Measurements from ENCODE around the gene GALNT17.
"Not testable (repeated sequence)": the region's sequence is repeated elsewhere in the genome, so short reads cannot be mapped to it uniquely, and the experiment has no call there.

Gene GALNT17

DNA sequence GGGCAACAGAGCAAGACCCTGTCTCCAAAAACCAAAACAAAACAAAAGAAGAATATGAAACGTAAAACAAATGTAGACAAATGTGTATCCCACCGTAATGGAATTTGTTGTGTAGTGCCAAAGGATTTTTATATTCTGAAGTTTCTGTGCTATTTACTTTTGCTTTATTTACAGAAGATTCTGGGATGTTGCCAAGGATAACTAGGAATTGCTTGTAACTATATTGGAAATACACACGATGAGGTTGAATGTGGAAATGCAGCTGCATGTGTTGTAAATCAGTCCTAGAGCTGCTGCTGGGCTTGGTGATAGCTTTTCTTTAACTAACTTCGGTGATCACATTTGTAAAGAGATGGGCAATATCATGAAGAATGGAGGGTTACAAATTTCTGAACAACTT is 39.5 kb downstream of the GALNT17 start:
- no peak for DNase-seq

DNA sequence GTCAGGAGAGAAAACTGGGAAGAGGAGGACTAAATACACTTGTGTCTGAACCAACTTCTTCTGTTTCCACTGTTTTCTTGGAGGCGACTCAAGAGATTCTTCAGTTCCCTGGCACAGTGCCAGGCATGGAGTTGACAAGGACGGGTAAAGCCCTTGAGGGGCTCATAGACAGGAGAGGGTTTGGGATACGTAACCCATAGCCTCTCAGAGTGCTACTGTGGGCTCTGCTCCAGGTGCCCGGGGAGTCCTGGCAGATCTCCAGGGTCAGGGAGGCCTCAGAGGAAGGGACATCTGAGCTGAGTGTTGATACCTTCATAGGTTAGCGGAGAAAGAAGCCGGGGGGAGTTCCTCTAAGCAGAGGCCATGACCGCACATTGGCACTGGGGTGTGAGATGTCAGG is 42.0 kb downstream of the GALNT17 start:
- DNase-seq, result no peak

DNA sequence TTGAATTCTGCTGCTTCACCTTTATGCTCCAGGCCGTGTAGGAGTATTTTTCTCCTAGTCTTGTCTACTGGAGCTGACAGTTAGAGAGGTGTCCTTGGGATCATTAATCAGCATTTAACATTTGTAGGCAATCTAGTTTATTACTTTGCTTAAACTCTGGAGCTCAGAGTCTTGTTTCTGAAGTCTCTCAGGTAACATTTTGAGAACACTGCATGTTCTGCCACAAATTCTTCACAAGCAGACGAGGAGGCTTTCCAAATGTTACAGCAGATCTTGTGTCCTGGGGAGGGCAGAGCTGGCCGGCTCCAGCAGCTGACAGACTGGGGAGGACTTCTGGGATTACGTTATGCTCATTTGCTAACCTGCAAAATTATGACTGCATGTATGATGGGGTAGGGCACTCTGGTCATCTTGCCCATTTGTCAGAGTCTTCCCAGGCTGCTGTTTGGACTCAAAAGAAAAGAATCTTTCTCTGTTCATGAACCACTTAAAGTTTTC is 50.5 kb downstream of the GALNT17 start:
- DNase-seq, result no peak

DNA sequence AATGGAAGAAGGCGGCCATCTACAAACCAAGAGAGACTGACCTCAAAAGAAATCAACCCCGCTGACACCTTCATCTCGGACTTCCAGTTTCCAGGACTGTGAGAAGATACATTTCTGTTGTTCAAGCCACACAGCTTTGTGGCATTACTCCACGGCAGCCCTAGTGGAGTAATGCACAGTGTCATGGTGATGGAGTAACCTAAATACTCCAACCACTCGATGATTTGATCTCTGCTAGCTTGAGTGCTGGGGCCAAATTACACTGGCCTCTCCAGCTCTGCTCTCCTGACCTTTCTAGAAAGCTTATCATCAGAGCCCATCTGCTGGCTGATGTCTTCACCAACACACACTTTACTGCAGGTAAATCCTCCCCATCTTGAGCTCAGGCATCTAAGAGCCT is 52.2 kb downstream of the GALNT17 start:
- DNase-seq, result no peak

DNA sequence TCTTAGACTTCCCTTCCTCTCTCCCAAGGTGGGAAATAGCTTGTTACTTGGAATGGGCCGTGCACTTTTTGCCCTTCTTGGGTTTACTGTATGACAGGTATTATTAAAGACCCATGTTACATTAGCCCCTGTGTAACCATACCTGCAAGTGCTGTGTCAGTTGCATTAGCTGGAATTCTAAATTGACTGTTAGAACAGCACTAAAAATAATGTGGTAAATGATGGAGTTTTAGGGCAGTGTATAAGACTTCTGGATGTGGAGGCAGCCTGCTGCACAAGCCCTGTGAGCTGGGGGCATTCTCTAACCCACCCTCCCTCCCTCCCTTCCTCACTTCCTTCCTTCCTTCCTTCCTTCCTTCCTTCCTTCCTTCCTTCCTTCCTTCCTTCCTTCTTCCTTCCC is 52.7 kb downstream of the GALNT17 start:
- no peak for DNase-seq

DNA sequence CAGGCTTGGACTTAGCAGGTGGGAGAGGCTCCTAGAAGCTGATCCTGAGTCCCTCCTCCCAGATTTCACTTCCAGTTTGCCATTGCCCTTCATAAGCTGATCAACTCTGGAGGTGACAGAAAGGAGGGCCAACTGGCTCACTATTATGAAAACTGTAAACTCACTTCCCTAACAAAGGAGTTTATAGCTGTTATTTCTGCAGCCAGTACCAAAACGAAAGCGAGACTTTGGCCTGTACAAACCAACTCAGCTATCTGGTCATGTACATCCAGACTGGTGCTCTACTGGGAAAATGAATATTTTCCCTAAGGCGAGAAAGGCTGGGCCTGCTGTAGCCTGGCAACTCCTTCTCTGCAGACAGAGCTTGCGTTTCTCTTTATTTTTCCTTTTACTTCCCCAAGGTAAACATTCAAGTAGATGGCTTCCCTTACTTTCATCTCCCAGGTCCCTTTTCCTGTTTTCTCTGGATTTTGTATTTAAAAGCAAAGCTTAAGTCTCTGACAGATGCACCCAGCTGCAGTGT is 54.7 kb downstream of the GALNT17 start:
- no peak for DNase-seq

DNA sequence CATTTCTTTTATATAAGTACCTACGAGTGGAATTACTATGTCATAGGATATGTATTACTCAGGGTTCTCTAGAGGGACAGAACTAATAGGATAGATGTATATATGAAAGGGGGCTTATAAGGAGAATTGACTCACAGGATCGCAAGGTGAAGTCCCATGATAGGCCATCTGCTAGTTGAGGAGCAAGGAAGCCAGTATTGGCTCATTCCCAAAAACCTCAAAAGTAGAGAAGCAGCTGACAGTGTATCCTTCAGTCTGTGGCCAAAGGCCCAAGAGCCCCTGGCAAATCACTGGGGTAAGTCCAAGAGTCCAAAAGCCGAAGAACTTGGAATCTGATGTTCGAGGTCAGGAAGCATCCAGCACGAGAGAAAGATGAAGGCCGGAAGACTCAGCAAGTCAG is 59.8 kb downstream of the GALNT17 start:
- no peak for DNase-seq

DNA sequence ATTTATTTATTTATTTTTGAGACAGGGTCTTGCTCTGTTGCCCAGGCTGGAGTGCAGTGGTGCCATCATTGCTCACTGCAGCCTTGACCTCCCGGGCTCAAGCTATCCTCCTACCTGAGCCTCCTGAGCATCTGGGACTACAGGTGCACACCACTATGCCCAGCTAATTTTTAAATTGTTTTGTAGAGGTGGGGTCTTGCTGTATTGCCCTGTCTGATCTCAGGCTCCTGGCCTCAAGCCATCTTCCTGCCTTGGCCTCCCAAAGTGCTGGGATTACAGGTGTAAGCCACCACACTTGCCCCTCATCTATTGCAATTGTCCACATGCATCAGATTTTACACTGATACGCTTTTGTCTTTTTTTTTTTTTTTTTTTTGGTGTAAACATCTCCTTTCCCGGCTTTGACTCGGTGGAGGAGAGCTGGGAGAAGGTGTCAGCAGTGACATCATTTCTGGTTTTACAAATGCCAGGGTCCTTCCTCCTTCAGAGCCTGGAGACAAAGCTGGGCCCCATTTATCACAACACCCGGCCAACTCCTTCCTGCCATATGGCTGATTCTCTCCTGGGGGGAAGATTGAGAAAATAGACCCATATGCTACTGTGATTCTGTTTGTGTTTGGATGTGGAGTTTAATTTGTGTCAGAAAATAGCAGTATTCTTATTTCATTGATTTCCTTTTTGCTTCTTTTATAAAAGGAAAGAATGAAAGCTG is 61.3 kb downstream of the GALNT17 start:
- DNase-seq, result no peak

DNA sequence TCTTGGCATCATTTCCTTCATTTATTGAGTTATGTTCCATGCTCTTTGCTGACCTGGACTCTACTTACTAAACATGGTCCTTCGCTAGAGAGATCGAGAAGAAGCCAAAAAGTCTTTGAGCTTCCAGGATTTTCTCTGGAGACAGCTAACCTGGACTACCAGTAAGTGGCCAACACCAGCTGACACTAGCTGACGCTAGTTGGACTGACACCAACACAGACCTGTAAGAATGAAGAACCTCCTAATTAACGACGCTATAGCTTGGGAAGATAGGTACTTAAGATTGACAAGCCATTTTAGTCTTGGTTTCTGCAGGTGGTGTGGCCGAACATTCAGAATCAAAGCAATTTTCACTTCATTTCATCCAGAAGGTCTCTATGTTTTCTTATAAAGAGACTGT is 66.4 kb downstream of the GALNT17 start:
- DNase-seq, result no peak

DNA sequence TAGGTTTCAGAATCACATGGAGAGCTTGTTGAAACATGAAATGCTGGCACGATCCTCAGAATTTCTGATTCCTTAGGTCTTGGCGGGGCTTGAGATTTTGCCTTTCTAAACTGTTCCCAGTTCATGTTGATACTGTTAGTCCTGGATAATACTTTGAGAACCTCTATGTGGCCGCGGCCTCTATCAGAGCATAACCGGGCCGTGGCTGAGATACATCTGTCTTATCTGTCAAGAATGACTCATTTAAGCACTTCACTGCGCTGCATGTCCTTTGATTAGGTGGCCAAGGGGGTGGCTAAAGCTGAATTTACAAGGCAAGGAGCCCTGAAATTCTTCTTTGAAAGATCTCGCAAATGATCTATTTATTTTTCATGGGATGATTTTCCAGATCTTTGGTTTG is 66.9 kb downstream of the GALNT17 start:
- DNase-seq, result no peak

DNA sequence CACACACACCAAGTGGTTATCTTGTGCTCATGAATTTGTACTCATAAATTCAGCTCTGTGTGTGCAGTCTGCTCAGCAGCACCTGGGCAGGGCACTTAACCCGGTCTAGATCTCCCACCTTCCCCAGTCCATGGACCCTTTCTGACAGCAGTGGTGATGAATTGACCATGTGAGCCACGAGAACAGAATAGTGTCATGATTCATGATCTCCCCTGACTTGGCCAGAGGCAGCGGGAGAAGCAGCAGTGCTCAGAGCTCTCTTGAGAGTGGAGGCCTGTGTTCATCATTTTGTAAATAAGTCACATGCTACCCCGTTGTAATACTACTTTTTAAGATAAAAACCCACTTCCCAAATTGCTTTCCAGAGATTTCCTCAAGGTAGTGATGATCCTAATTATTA is 74.2 kb downstream of the GALNT17 start:
- no peak for DNase-seq

DNA sequence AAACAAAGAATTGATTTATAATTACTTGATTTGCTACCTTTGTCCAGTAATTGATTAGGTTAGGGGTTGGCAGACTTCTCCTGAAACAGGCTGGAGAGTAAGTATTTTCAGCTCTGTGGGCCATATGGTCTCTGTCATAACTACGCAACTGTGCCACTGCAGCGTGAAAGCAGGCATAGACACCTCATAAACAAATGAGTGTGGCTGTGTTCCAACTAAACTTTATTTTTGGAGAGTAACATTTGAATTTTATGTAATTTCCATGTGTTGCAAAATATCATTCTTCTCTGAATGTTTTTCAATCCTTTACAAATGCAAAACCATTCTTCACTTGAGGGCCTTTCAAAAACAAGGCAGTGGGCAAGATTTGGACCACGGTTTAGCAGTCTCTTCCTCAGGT is 76.9 kb downstream of the GALNT17 start:
- DNase-seq, result no peak

DNA sequence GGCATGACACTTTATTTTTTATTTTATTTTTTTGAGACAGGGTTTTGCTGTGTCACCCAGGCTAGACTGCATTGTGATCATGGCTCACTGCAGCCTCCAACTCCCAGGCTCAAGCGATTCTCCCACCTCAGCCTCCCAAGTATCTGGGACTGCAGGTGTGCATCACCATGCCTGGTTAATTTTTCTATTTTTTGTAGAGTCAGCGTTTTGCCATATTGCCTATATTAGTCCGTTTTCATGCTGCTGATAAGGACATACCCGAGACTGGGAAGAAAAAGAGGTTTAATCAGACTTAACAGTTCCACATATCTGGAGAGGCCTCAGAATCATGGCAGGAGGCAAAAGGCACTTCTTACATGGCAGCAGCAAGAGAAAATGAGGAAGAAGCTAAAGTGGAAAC is 77.5 kb downstream of the GALNT17 start:
- DNase-seq, result not testable (repeated sequence)

DNA sequence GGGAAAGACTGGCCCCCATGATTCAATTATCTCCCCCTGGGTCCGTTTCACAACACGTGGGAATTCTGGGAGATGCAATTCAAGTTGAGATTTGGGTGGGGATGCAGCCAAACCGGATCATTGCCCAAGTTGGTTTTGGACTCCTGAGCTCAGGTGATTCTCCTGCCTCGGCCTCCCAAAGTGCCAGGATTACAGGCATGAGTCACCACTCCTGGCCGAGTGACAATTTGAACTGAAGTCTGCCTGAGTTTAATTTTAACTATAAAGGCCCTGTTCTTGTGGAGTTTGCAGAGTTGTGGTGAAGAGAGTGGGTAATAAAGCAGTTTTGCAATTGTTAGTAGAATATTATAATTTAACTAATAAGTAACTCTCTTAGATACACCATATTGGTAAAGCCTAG is 78.3 kb downstream of the GALNT17 start:
- no peak for DNase-seq

DNA sequence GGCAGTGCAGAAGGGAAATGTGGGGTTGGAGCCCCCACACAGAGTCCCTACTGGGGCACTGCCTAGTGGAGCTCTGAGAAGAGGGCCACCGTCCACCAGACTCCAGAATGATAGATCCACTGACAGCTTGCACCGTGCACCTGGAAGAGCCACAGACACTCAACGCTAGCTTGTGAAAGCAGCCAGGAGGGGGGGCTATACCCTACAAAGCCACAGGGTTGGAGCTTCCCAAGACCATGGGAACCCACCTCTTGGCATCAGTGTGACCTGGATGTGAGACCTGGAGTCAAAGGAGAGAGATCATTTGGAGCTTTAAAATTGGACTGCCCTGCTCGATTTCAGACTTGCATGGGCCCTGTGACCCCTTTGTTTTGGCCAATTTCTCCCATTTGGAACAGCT is 80.5 kb downstream of the GALNT17 start:
- not testable (repeated sequence) for DNase-seq

DNA sequence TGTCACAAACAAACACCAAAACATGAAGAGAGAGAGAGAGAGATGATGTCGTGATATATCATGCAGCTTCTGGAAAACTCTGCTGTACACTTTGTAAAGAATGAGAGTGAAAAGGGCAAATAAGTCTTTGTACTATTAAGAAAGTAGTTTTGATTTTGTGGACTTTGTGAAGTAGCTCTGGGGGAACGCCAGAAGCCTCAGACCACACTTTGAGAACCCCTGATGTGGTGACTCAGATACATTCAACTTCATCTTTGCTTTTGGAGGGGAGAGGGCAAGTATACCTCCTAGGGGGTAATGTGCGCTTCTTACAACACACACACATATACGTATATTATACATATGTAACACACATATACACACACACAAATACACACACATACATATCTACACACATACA is 84.3 kb downstream of the GALNT17 start:
- DNase-seq, result no peak

DNA sequence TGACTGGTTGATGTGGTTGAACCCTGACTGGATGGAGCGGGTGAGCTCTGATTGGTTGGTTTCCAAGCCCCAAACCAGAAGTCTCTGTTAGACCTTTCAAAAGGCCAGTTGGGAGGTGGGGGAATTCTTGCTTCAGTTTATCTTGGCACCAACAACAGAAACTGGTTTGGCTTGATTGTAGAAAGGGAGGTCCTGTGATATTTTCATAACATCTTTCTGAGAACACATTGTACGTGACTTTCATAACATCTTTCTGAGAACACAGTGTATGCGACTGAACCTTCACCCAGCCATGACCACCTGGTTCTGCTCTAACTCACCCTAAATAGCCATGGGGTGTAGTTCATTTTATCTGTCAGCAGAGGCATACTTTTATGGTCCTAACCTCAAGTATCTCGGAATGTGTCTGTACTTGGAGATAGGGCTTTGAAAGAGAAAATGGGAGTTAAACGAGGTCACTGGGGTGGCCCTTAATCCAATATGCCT is 88.3 kb downstream of the GALNT17 start:
- no peak for DNase-seq

DNA sequence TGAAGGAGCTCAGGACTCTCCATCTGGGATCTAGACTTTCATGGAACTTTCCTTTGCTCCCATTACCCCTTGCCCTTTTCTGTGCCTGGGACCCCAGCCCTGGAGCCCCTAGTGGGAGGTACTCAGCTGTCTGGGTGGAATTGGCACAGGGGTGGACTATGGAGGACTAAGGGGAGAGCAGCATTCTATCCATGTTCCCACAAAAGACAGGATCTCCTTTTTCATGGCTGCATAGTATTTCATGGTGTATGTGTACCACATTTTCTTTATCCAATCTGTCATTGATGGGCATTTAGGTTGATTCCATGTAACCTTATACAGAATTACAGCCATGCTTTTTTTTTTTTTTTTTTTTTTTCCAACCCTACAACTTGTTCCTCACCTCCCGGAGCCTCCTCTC is 89.1 kb downstream of the GALNT17 start:
- no peak for DNase-seq

DNA sequence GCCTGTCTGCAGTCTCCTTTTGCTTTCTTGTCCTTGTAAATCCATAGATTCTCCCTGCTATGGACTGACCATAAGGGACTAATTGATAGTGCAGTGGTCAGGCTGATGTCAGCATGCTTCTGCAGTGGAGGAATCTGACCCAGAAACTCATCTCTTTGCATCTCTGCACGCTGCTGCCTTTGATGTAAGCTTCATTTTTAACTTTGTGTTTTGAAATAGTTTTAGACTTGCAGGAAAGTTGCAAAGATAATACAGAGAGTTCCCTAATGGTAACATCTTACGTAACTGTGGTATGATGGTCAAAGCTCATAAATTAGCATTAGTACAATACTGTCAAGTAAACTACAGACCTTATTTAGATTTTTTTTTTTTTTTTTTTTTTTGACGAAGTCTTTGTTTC is 89.6 kb downstream of the GALNT17 start:
- DNase-seq, result no peak

DNA sequence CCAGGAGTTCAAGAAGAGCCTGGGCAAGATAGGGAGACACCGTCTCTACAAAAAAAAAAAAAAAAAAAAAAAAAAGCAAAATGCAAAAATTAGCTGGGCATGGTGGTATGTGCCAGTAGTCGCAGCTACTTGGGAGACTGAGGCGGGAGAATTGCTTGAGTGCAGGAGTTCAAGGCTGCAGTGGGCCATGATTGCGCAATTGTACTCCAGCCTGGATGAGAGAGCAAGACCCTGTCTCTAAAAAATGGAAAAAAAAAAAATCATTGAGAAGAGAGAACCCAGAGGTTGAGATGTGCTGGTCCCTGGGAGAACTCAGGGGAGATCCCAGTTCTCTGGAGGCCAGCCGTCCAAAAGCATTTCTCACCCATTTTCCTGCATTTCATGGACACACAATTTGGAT is 95.2 kb downstream of the GALNT17 start:
- no peak for DNase-seq

DNA sequence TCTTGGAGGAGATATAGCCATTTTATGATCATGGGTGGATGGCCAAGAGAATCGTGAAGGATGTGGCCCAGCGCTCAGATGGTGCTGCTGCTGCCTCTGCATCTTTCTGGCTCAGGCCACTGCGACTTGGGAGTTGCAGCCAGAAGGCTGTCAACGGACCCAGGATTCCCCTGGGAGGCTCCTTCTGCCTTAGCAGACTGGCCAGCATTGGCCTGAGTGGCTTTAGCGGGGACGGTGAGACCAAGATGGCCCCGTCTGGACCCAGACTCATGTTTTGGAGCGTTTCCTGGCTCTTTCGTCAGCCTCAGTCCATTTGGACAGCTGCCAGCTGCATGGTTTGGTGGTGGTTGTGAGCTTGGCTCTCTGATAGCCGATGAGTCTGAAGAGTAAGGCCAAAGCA is 97.2 kb downstream of the GALNT17 start:
- DNase-seq, result no peak

DNA sequence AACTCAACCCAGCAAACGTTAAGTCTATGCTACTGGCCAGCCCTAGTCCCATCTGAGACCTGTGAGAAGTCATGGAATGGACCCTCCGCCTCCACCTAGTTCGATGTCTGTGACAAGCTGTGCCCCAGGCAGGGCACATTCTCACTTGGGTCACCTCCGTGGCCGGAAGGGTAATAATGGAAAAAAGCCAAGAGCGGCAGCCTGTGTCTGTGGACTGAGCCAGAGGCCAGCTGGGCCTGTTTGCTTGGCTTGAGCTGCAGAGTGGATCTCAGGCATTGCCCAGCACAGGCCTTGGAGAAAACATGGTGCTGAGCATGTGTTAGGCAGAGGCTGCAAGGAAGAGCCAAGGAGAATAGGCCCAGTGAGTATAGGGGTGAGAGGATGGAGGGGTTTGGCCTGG is 97.8 kb downstream of the GALNT17 start:
- no peak for DNase-seq

DNA sequence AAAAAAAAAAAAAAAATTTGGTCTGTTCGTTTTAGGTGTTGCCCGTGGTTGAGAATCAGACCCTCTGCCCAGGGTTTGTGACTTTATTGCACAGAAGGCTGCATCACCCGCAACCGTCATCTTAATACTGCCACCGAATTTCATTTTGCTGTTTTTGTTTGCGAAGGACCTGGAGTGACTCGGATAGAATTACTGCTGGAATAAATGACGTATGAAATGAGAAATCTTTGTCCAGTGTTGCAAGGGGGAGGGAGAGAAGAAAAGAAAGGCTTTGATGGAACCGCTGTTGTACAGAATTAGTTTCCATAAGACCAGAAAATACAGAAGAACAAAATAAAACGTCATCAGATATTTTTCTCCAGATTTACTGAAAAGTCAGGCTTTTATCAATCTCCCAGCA is 103.3 kb downstream of the GALNT17 start:
- DNase-seq, result no peak

DNA sequence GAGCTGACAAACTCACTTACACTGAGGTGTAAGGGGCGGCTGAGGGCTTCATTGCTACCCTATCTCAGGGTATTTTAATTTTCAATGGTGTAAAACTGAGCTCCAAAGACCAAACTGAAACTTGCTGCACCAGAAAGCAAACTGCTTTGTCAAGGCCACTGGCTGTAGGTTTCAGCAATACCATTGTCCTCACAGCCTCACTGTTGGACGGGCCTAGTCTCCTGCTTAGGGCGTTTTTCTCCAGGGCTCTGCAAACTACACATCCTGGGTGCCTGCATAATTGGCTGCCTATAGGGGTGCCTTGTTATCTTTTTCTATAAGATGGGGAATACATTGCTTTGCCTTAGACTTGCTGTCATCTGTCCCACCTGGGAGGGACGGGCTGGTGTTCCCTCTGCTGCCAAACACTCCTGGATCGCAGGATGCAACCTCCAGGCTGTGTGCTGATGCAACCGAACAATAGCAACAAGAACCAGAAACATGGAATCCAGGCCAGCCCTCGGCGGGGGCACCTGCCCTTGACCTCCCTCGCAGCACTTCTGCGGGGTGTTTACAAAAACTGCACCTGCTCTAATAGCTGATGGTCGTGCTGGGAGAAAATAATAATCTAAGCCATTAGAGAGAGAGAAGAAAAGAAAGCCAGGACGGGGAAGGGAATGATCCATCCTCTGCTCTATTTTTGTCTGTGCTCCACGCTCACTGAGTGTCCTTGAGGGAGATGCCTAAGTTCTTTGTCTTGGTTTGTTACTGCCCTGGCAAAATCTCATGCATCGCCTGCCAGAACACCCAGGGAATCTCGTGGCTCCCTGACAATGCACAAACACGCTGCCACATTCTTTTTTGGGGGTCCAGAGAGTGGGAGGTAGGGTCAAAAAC is 104.5 kb downstream of the GALNT17 start:
- no peak for DNase-seq
